ENCODE results near the gene GTF3C1. TPM values are rescaled to one million over a fixed set of nuclear protein-coding genes. Genes with fewer than 3 reads are reported as not detected.

The GTF3C1 gene
- total RNA-seq, 4 donors from 2014 or later = 29.4 to 52.7 (median 44.4) TPM

GRCh38 chr16:27471661-27472060 is 78.1 kb downstream of the GTF3C1 start:
- TF ChIP-seq CTCF (IDR thresholded peaks at IDR 0.05; ENCODE audit: low read depth) = no peak

DNA sequence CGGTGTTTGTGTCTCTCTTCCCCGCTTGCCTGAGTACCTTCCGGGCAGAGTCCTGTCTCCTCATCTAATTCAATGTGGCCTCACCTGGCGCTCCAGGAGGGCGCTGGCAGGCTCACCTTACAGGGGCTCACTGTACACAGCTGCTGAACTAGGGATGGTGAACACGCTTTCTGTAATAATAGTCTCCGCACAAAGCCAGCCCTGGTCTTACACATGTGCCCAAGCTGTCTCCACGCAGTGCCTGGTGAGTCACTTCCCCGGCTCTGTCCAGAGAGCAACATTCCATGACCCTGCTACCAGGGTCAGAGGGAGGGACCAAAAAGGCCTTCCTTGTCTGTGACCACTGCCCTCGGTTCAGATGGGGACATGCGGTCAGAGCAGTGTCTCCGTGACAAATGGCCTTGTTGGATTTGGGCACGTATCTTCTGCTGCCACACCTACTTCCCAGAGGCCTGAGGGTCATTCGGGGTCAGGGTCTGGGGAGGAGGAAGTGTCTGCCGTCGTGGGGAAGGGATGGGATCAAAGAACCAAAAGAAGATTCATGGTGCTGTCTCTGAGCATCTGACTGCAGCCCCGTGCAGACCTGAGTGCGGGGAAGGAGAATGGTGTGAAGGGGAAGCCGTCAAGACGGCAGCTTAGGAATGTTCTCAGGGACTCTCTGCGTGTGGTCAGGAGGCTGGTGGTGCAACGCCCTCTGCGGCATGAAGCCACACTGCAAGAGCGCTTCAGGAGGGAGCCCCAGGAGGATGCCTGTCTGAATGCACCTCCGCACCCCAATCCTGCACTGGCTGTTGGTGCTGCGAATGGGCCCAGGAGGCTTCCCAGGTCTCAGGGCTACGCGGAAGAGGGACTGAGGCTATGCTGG is 78.9 kb downstream of the GTF3C1 start:
- no peak for TF ChIP-seq CTCF (IDR thresholded peaks at IDR 0.05; ENCODE audit: low read depth)

DNA sequence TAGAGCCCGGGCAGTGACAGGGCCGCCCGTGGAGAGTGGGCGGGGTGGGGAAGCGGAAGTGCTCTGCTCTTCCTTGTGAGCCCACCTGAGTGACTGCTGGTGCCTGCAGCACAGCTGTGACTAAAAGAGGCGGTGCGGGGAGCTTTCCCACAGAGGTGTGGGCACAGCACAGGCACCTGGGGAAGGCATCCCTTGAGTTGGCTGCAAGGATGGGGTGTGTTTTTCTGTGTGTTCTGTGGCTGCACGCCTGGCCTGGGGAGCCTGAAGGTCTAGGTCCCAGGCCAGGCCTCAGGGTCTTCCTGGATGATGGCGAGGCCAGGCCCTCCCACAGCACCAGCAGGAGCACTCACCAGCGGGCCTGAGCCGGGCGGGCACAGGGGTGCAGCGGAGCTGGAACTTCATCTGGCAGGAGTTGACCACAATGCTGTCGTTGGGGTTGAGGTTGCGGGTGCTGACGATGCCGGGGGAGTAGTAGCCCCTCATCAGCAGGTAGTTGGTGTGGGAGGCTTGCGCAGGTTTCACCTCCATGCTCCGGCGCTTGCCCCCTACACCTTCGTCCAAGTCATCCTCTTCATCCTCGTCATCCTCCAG is 80.7 kb downstream of the GTF3C1 start:
- no peak for TF ChIP-seq CTCF (IDR thresholded peaks at IDR 0.05; ENCODE audit: low read depth)

- no peak for TF ChIP-seq CTCF (IDR thresholded peaks at IDR 0.05; ENCODE audit: low read depth)
These were observed 84.2 kb downstream of the GTF3C1 start for GRCh38 chr16:27465483-27465879.

DNA sequence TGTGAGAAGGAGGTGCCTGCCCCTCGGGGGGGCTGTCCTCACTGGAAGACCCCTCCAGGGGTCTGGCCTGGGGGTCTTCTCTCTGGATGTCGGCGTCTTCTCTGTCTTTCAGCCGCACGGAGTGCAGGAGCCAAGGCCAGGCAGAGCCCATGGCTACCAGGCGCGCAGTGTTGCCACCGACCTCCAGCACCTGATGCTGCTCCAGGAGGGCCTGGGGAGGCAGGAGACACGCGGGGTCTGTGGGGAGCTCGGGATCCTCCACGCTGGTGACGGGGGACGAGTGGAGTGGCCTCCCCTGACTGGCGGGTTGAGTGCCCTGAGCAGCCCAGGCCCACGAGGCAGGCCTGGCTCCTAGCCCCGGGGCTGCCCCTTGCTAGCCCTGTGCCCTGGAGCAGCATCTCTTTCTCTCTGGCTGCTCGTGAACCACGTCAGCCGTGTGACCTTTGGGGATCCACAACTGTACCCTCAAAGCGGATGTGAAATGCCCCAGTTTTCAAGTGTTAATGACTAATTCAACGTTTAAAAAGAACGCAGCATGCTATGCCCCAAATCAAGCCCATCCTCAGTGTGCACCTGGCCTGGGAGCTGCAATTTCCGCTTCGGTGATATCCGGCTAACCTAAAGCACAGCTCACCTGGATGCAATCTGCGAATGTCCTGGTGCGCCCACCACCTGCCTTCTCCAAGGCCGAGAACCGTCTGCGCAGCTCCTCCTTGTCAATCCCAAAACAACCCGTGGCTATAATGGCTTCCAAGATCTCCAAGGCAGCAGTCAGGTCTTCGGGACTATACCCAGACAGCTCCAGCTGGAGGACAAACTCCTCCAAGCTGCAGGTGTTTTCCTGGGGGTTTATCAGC is 84.9 kb downstream of the GTF3C1 start:
- TF ChIP-seq CTCF (IDR thresholded peaks at IDR 0.05; ENCODE audit: low read depth) = no peak

DNA sequence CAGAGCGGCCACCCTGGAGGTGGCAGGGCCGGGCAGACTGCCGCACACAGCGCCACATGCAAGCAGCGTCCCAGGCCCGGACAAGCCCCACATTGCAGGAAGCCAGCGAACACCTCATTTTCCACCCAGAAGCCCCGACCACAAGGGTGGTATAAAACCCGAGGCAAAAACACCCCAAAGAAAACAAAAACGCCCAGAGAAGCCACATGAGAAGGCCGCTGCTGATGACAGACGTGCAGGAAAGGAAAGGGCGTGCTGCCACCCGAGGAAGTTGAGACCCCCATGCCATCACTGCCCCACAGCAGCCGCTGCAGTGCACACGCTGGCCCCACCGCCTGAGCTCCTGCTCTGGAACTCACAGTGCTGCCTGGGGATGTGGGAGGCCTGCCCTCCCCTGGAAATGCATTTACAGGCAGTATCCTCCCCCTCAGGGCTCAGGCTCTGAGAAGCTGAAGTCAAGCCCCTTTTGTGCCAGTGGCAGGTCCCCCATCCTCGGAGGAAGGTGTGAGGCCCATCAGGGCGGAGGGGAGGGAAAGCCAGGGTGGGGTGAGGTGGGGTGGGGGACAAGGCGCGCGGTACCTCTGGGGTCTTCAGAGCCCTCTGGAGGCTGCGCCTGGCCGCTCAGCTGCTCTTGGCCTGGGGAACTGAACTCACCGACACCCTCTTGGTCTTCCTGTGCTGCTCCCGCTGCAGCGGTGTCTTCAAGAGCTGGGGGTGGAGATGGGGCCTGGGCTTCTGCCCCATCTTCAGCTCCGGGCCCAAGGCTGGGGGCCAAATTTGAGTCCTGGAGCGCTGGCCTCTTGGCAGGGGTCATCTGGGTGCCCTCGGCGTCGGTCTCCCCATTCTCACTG is 85.7 kb downstream of the GTF3C1 start:
- TF ChIP-seq CTCF (IDR thresholded peaks at IDR 0.05; ENCODE audit: low read depth) = no peak

All from subcutaneous adipose tissue (tissue), 4 donors.